ENCODE results near the gene SELENOW. TPM values are rescaled to one million over a fixed set of nuclear protein-coding genes. Genes with fewer than 3 reads are reported as not detected.

The SELENOW gene
- total and polyA plus RNA-seq, 2 of the 8 experiments (the other 6 are each of a cell fraction or from before 2014, with no cell fraction given) = 371 to 588 TPM

DNA sequence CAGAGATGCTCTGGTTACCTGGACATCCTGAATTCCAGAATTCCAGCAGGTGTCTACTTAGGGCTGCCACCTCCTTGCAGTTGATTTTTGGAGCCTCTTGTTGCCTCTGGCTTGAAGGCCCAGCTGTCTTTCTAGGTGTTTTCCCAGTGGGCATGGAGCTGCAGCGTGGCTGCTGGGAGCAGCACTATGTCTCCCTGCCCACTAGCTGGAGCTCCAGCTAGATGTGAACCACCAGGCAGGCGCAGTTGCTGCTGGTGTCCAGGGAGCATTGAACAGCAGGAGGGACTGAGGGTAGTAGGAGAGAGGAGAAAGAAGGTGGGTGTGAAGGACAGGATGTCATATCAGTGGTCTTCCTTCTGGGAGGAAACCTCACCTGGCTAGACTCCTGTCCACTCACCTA is 9.9 kb upstream of the SELENOW start (continued):
- TF ChIP-seq CTBP2 (IDR thresholded peaks at IDR 0.05; ENCODE audit: borderline replicate concordance, insufficient read depth, insufficient read length, low read length) (no peak), MAX (IDR thresholded peaks at IDR 0.05) (no peak)

All from H1 (cell line).